B cell (primary cell): ENCODE data around the gene LRP5. TPM values are rescaled to one million over a fixed set of nuclear protein-coding genes. Genes with fewer than 3 reads are reported as not detected.

Experiments
- ATAC-seq: fragments of 200-7000 bp; cut with Tn5 transposase; one replicate; pipeline ENCODE4 v1.10.0; 2021; ENCODE audit warnings: low read depth, mild to moderate bottlenecking, moderate number of reproducible peaks, moderate library complexity
- CTCF ChIA-PET: fragments of 350-600 bp; sonication (Branson Sonifier 250); formaldehyde crosslinking; loops from one replicate; lab custom pipeline; 2021; ENCODE audit warnings: antibody characterized with exemption, inconsistent platforms; lab: Charles Lee
- POLR2A ChIA-PET: fragments of 350-600 bp; sonication (Branson Sonifier 250); formaldehyde crosslinking; loops from one replicate; lab custom pipeline; 2021; ENCODE audit warnings: antibody characterized with exemption; lab: Charles Lee
- DNase-seq: peaks from one replicate; pipeline ENCODE4 v3.0.0; 2013
- H2AFZ ChIP-seq: 2 replicates; pipeline ENCODE4 v1.6.1; 2012; ENCODE audit warnings: mild to moderate bottlenecking, low read depth, low read length; ENCODE audit not compliant: insufficient read depth, poor library complexity, severe bottlenecking
- H3K27ac ChIP-seq, 2 donors: 1 replicate in 1 of 2; 2 replicates in 1 of 2; pipeline ENCODE4 v1.5.1; 2012 to 2013; ENCODE audit warnings: low read length in 2 of 2, mild to moderate bottlenecking in 2 of 2, moderate library complexity in 1 of 2
- H3K27me3 ChIP-seq, 4 experiments: fragments of 200-600 bp in 1 of 4; sonication (generic) in 1 of 4; replicated peaks in 1 of 4; 1 replicate in 2 of 4; 2 replicates in 2 of 4; pipeline versions ENCODE4 v1.6.1 to v1.7.0; 2013 to 2016; ENCODE audit warnings: low read length in 3 of 4, mild to moderate bottlenecking in 2 of 4, mixed read lengths in 1 of 4, moderate library complexity in 1 of 4; ENCODE audit not compliant: insufficient read depth in 4 of 4, control insufficient read depth in 3 of 4; ENCODE audit errors: control extremely low read depth in 1 of 4
- H3K36me3 ChIP-seq, 2 experiments: replicated peaks in 1 of 2; 1 replicate in 1 of 2; 2 replicates in 1 of 2; pipeline versions ENCODE4 v1.6.1 to v1.7.1; 2013; ENCODE audit warnings: low read length in 1 of 2; ENCODE audit not compliant: insufficient read depth in 2 of 2, control insufficient read depth in 1 of 2; ENCODE audit errors: control extremely low read depth in 1 of 2, extremely low read depth in 1 of 2
- H3K4me1 ChIP-seq, 2 donors: fragments of 200-600 bp in 1 of 2; sonication (generic) in 1 of 2; 1 replicate in 1 of 2; 2 replicates in 1 of 2; pipeline versions ENCODE4 v1.5.1 to v1.6.1; 2013 to 2017; ENCODE audit warnings: low read length in 2 of 2; ENCODE audit not compliant: control insufficient read depth in 2 of 2, insufficient read depth in 2 of 2
- H3K4me2 ChIP-seq: replicated peaks from 2 replicates; pipeline ENCODE3; 2012; ENCODE audit warnings: mild to moderate bottlenecking, low read depth, low read length; ENCODE audit not compliant: poor library complexity, severe bottlenecking
- H3K4me3 ChIP-seq, 5 experiments: fragments of 200-600 bp in 1 of 5; sonication (generic) in 1 of 5; 1 replicate in 3 of 5; 2 replicates in 2 of 5; pipeline versions ENCODE4 v1.5.1 to v1.7.0; 2011 to 2016; ENCODE audit warnings: low read length in 4 of 5, mild to moderate bottlenecking in 4 of 5, low read depth in 2 of 5, control low read depth in 1 of 5, moderate library complexity in 1 of 5; ENCODE audit not compliant: insufficient read depth in 1 of 5; ENCODE audit errors: control extremely low read depth in 1 of 5, extremely low read depth in 1 of 5
- H3K79me2 ChIP-seq: fragments of 200-600 bp; sonication (generic); one replicate; pipeline ENCODE4 v1.6.0; 2016; ENCODE audit warnings: low read length; ENCODE audit not compliant: control insufficient read depth, insufficient read depth
- H3K9ac ChIP-seq: fragments of 200-600 bp; sonication (generic); 2 replicates; pipeline ENCODE4 v1.6.1; 2017; ENCODE audit warnings: mild to moderate bottlenecking, low read length, moderate library complexity
- H3K9me3 ChIP-seq, 3 donors: one replicate each; pipeline versions ENCODE4 v1.6.1 to v1.7.1; 2013; ENCODE audit warnings: low read length in 2 of 3; ENCODE audit not compliant: control insufficient read depth in 2 of 3, insufficient read depth in 1 of 3; ENCODE audit errors: control extremely low read depth in 1 of 3
- H4K20me1 ChIP-seq: 2 replicates; pipeline ENCODE4 v1.6.0; 2012; ENCODE audit warnings: mild to moderate bottlenecking, low read length; ENCODE audit not compliant: insufficient read depth, control insufficient read depth, poor library complexity, severe bottlenecking
- H3K27ac Mint-ChIP-seq: one replicate; pipeline ENCODE4 v1.8.0; 2021; ENCODE audit warnings: mixed read lengths
- H3K27me3 Mint-ChIP-seq: one replicate; pipeline ENCODE4 v1.8.0; 2021; ENCODE audit warnings: mixed read lengths
- H3K4me1 Mint-ChIP-seq: one replicate; pipeline ENCODE4 v1.8.0; 2021; ENCODE audit warnings: mixed read lengths
- H3K4me3 Mint-ChIP-seq: one replicate; pipeline ENCODE4 v1.8.0; 2021; ENCODE audit warnings: mixed read lengths
- H3K9me3 Mint-ChIP-seq: one replicate; pipeline ENCODE4 v1.8.0; 2022; ENCODE audit warnings: mixed read lengths; ENCODE audit not compliant: insufficient read depth
- CTCF ChIP-seq: fragments of 200-600 bp; IDR thresholded peaks from one replicate; pipeline ENCODE4 v1.8.0; 2022; ENCODE audit warnings: antibody characterized with exemption, mild to moderate bottlenecking
- EZH2 ChIP-seq: IDR thresholded peaks from 2 replicates; pipeline ENCODE4 v1.6.1; 2012; ENCODE audit warnings: borderline replicate concordance, low read depth, mild to moderate bottlenecking, moderate library complexity, low read length; ENCODE audit not compliant: insufficient read depth, poor library complexity, severe bottlenecking
- WGBS: methylation state at CpG from one replicate; pipeline ENCODE4 v1.1.5; 2013; ENCODE audit warnings: missing lambda C conversion rate; ENCODE audit not compliant: insufficient coverage; 5-methylcytosine and 5-hydroxymethylcytosine counted together
- intact Hi-C: fragments of 100-400 bp; cut with micrococcal nuclease; formaldehyde crosslinking; loops from one replicate; pipeline ENCODE4 v1.10.0; 2022
- polyA plus RNA-seq: library from polyadenylated mRNA; depleted of rRNA; stranded (reverse); fragments of >200 nt; gene quantifications from 2 replicates; pipeline ENCODE4 v1.2.3, GENCODE V29; 2012
- total RNA-seq, 2 donors: library from RNA; stranded (reverse); fragments of 120-200 nt in 1 of 2; gene quantifications; 1 replicate in 1 of 2; 2 replicates in 1 of 2; pipeline versions ENCODE4 v1.2.3 to v1.2.4, GENCODE V29; 2013 to 2022

Gene LRP5
- total and polyA plus RNA-seq, 2 donors (not counting 1 experiment from before 2014, with no cell fraction given): 2.4 to 13.9 TPM

- no peaks in the 10 kb centered on the region for H3K27me3 Mint-ChIP-seq
- no peak overlapping the region for H3K27ac Mint-ChIP-seq
- no peak overlapping the region for H3K9ac ChIP-seq
- no peak overlapping the region for H3K4me3 ChIP-seq
- H3K4me1 Mint-ChIP-seq: peaks cover 65% of the 10 kb centered on the region
- peaks cover 95% of the 10 kb centered on the region for H3K79me2 ChIP-seq
- H3K4me3 Mint-ChIP-seq: no peak overlapping the region
- peak overlapping the region; percentile 13 for H3K4me2 ChIP-seq
- ChIA-PET CTCF (no interaction called here), POLR2A (no interaction called here)
- H3K27me3 ChIP-seq: no peaks in the 10 kb centered on the region
- intact Hi-C loops: no loop called here
- DNase-seq (no peak), ATAC-seq (no peak)
- peaks cover 84% of the 10 kb centered on the region for H4K20me1 ChIP-seq
- no peak overlapping the region for H2AFZ ChIP-seq
- H3K4me1 ChIP-seq: peaks cover 19 to 21% of the 10 kb centered on the region in 2 donors
- H3K9me3 Mint-ChIP-seq: no peaks in the 10 kb centered on the region
- H3K27ac ChIP-seq: peak overlapping the region in 1 of 2 donors; percentile 5
- TF ChIP-seq CTCF (no peak), EZH2 (no peak)
- peaks cover 3 to 4% of the 10 kb centered on the region in 2 experiments for H3K36me3 ChIP-seq
- peaks cover 0 to 3% (median 1%) of the 10 kb centered on the region in 3 donors for H3K9me3 ChIP-seq
- 100% methylated on average over 1 of the region's 3 CpGs for WGBS
Observed at GRCh38 chr11:68480852-68481510, 168.6 kb downstream of the LRP5 start.

DNA sequence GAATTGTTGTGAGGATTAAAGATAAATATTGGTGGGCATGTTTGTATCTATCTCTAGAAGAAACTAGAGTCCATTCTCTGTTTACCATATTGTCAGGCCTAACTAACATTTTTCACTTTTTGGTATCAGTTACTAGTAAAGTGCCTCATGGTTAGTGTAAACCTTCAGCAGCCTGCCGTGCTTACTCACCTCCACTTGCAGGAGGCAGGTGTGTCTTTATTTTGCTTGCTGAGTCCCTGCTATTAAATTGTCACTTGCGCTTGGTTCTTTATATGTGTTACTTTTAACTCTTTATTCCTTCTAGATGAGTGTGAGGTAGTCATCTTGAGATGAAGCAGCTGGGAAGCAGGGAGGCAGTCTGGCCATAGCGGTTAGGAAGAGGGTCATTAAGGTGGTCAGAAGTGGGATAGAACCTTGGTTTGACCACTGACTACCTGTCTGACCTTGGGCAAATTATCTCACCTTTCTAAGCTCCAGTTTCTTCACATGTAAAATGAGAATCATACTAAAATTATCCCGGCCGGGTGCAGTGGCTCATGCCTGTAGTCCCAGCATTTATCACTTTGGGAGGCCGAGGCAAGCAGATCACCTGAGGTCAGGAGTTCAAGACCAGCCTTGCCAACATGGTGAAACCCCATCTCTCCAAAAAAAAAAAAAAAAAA, 169.3 kb downstream of the LRP5 start:
- Mint-ChIP-seq H3K9me3 (no peaks in the 10 kb centered on the region), H3K27ac (no peak overlapping the region), H3K27me3 (no peaks in the 10 kb centered on the region), H3K4me3 (no peak overlapping the region), H3K4me1 (peaks cover 70% of the 10 kb centered on the region)
- DNase-seq (no peak), ATAC-seq (no peak)
- Histone ChIP-seq H3K4me1 (peaks cover 22 to 27% of the 10 kb centered on the region in 2 donors), H3K27me3 (no peaks in the 10 kb centered on the region), H3K4me3 (no peak overlapping the region), H3K4me2 (peak overlapping the region; percentile 13), H2AFZ (no peak overlapping the region), H3K27ac (peak overlapping the region in 1 of 2 donors; percentile 5), H4K20me1 (peaks cover 88% of the 10 kb centered on the region), H3K9ac (no peak overlapping the region), H3K79me2 (peaks cover 98% of the 10 kb centered on the region), H3K9me3 (peaks cover 0 to 7% (median 1%) of the 10 kb centered on the region in 3 donors), H3K36me3 (peaks cover 1 to 4% of the 10 kb centered on the region in 2 experiments)
- intact Hi-C loops: no loop called here
- CTCF ChIA-PET: no interaction called here
- no peak for TF ChIP-seq EZH2
- TF ChIP-seq CTCF: no peak
- WGBS: 93% methylated on average over 3 of the region's 6 CpGs
- POLR2A ChIA-PET: no interaction called here
